ENCODE results near the gene FAM187B.

Gene FAM187B

GRCh38 chr19:35211545-35212230 is 16.9 kb downstream of the FAM187B start:
- TF ChIP-seq, protein P1, sequence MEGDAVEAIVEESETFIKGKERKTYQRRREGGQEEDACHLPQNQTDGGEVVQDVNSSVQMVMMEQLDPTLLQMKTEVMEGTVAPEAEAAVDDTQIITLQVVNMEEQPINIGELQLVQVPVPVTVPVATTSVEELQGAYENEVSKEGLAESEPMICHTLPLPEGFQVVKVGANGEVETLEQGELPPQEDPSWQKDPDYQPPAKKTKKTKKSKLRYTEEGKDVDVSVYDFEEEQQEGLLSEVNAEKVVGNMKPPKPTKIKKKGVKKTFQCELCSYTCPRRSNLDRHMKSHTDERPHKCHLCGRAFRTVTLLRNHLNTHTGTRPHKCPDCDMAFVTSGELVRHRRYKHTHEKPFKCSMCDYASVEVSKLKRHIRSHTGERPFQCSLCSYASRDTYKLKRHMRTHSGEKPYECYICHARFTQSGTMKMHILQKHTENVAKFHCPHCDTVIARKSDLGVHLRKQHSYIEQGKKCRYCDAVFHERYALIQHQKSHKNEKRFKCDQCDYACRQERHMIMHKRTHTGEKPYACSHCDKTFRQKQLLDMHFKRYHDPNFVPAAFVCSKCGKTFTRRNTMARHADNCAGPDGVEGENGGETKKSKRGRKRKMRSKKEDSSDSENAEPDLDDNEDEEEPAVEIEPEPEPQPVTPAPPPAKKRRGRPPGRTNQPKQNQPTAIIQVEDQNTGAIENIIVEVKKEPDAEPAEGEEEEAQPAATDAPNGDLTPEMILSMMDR (conservative IDR thresholded peaks at IDR 0.05; ENCODE audit: control insufficient read depth, insufficient read depth, low read depth, low read length) = no peak
- no peak for DNase-seq (ENCODE audit: low read depth)

GRCh38 chr19:35209646-35210045 is 18.9 kb downstream of the FAM187B start:
- TF ChIP-seq, protein P1 (conservative IDR thresholded peaks at IDR 0.05; ENCODE audit: control insufficient read depth, insufficient read depth, low read depth, low read length) = no peak

More at GRCh38 chr19:35211545-35212230, 16.9 kb downstream of the FAM187B start:
- no peak overlapping the region for H3K4me3 ChIP-seq (ENCODE audit: control insufficient read depth, low read depth, low read length)

DNA sequence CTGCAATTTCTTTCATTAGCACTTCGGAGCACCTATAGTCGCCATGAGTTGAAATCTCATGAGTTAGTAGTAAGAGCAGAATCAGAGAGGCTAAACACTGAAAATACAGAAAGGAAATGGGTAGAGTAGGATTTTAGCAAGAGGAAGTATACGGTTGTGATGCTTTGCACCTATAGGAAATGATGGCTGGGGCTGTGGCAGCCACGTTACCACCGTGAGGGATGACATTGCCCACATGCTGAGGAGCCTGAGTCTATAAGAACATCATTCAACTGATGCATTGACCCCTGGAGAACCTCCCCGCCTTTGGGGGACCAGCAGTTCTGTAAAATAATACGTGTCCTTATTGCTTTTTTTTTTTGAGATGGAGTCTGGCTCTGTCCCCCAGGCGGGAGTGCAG is 20.4 kb downstream of the FAM187B start:
- no peak for DNase-seq (ENCODE audit: low read depth)
- TF ChIP-seq, protein P1 (conservative IDR thresholded peaks at IDR 0.05; ENCODE audit: control insufficient read depth, insufficient read depth, low read depth, low read length) = no peak

More at GRCh38 chr19:35209646-35210045, 18.9 kb downstream of the FAM187B start:
- DNase-seq (ENCODE audit: low read depth) = no peak
- H3K4me3 ChIP-seq (ENCODE audit: control insufficient read depth, low read depth, low read length) = no peak overlapping the region

DNA sequence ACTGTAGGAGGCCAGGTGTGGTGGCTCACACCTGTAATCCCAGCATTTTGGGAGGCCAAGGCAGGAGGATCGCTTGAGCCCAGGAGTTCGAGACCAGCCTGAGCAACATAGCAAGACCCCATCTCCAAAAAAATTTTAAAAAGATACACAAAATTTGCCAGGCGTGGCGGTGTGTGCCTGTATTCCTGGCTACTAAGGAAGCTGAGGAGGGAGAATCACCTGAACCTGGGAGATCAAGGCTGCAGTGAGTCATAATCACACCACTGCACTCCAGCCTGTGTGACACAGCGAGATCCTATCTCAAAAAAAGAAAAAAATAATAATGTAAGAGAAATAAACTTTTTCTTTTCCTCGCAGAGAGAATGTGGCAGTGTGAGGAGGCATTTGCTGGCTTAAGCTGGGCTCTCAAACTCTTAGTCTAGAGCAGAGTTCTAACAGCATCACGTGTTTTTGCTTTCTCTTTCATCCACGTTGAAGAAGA is 21.1 kb downstream of the FAM187B start:
- no peak overlapping the region for H3K4me3 ChIP-seq (ENCODE audit: control insufficient read depth, low read depth, low read length)
- TF ChIP-seq, protein P1 (conservative IDR thresholded peaks at IDR 0.05; ENCODE audit: control insufficient read depth, insufficient read depth, low read depth, low read length) = no peak
- DNase-seq (ENCODE audit: low read depth) = no peak

More for the DNA sequence above, 20.4 kb downstream of the FAM187B start:
- H3K4me3 ChIP-seq (ENCODE audit: control insufficient read depth, low read depth, low read length) = no peak overlapping the region

GRCh38 chr19:35206855-35207254 is 21.7 kb downstream of the FAM187B start:
- TF ChIP-seq, protein P1 (conservative IDR thresholded peaks at IDR 0.05; ENCODE audit: control insufficient read depth, insufficient read depth, low read depth, low read length) = no peak
- DNase-seq (ENCODE audit: low read depth) = no peak
- H3K4me3 ChIP-seq (ENCODE audit: control insufficient read depth, low read depth, low read length) = no peak overlapping the region

GRCh38 chr19:35206379-35206778 is 22.2 kb downstream of the FAM187B start:
- no peak for DNase-seq (ENCODE audit: low read depth)
- TF ChIP-seq, protein P1 (conservative IDR thresholded peaks at IDR 0.05; ENCODE audit: control insufficient read depth, insufficient read depth, low read depth, low read length) = no peak
- no peak overlapping the region for H3K4me3 ChIP-seq (ENCODE audit: control insufficient read depth, low read depth, low read length)

All from fibroblast of mammary gland (primary cell).